HepG2 (cell line): ENCODE results near the gene LEMD3. TPM values are rescaled to one million over a fixed set of nuclear protein-coding genes. Genes with fewer than 3 reads are reported as not detected.

Experiments used
- ATF1 ChIP-seq: IDR thresholded peaks from 2 replicates; pipeline ENCODE4 v1.6.1; 2016; ENCODE audit warnings: mild to moderate bottlenecking, control low read depth
- ERF ChIP-seq: IDR thresholded peaks from 2 replicates; pipeline ENCODE4 v1.6.1; 2018; ENCODE audit warnings: missing biosample characterization, missing genetic modification reagents
- IKZF4 ChIP-seq: sonication (generic); formaldehyde crosslinking; IDR thresholded peaks from 2 replicates; pipeline ENCODE4 v1.5.1; 2020; ENCODE audit warnings: borderline replicate concordance, mild to moderate bottlenecking, low read depth, missing genetic modification reagents; ENCODE audit errors: not compliant biosample characterization
- ISX ChIP-seq: sonication (generic); formaldehyde crosslinking; conservative IDR thresholded peaks from 2 replicates; pipeline ENCODE4 v1.5.0; 2020; ENCODE audit warnings: missing genetic modification reagents
- MIER2 ChIP-seq: IDR thresholded peaks from 2 replicates; pipeline ENCODE4 v1.6.1; 2016; ENCODE audit warnings: missing biosample characterization, missing genetic modification reagents
- NCOA2 ChIP-seq: sonication (generic); formaldehyde crosslinking; IDR thresholded peaks from 2 replicates; pipeline ENCODE4 v1.8.0; 2022; ENCODE audit warnings: inconsistent platforms
- NPAS2 ChIP-seq: sonication (generic); formaldehyde crosslinking; IDR thresholded peaks from 2 replicates; pipeline ENCODE4 v1.8.0; 2022; ENCODE audit warnings: mild to moderate bottlenecking, missing genetic modification reagents, borderline replicate concordance
- PLRG1 ChIP-seq: fragments of 450-650 bp; conservative IDR thresholded peaks from 2 replicates; pipeline ENCODE4 v1.6.1; 2016
- RBFOX2 ChIP-seq: fragments of 200-400 bp; formaldehyde crosslinking; IDR thresholded peaks from 2 replicates; pipeline ENCODE4 v1.6.1; 2017; ENCODE audit warnings: low read depth, mild to moderate bottlenecking, low read length
- RXRA ChIP-seq: sonication (generic); formaldehyde crosslinking; IDR thresholded peaks from 2 replicates; pipeline ENCODE4 v1.5.1; 2020; ENCODE audit warnings: missing genetic modification reagents
- SMAD3 ChIP-seq: sonication (generic); formaldehyde crosslinking; IDR thresholded peaks from 2 replicates; pipeline ENCODE4 v1.4.0; 2020; ENCODE audit warnings: missing genetic modification reagents
- SOX13 ChIP-seq, 3 experiments: fragments of 450-650 bp in 1 of 3; sonication (generic) in 1 of 3; formaldehyde crosslinking in 1 of 3; IDR thresholded peaks in 2 of 3; conservative IDR thresholded peaks in 1 of 3; 2 replicates each; pipeline versions ENCODE4 v1.5.0 to v1.6.1; 2016 to 2020; ENCODE audit warnings: antibody characterized with exemption in 1 of 3, mild to moderate bottlenecking in 1 of 3, missing compliant biosample characterization in 1 of 3, missing genetic modification reagents in 1 of 3, moderate library complexity in 1 of 3
- TOE1 ChIP-seq: sonication (generic); formaldehyde crosslinking; IDR thresholded peaks from 2 replicates; pipeline ENCODE4 v1.4.0; 2020; ENCODE audit warnings: mild to moderate bottlenecking, missing genetic modification reagents
- UBTF ChIP-seq: sonication (generic); formaldehyde crosslinking; IDR thresholded peaks from 2 replicates; pipeline ENCODE4 v1.4.0; 2020; ENCODE audit warnings: mild to moderate bottlenecking, missing genetic modification reagents
- YEATS4 ChIP-seq: sonication (generic); formaldehyde crosslinking; IDR thresholded peaks from 2 replicates; pipeline ENCODE4 v1.4.0; 2020; ENCODE audit warnings: missing genetic modification reagents, borderline replicate concordance
- ZNF570 ChIP-seq: sonication (generic); formaldehyde crosslinking; IDR thresholded peaks from 2 replicates; pipeline ENCODE4 v1.4.0; 2020; ENCODE audit warnings: mild to moderate bottlenecking, missing genetic modification reagents, borderline replicate concordance
- ZNF607 ChIP-seq: sonication (generic); formaldehyde crosslinking; IDR thresholded peaks from 2 replicates; pipeline ENCODE4 v1.5.1; 2020; ENCODE audit warnings: missing genetic modification reagents, mild to moderate bottlenecking, borderline replicate concordance
- ZNF770 ChIP-seq: sonication (generic); formaldehyde crosslinking; IDR thresholded peaks from 2 replicates; pipeline ENCODE4 v1.5.0; 2020; ENCODE audit warnings: mild to moderate bottlenecking, missing genetic modification reagents
- ZNF790 ChIP-seq: sonication (generic); formaldehyde crosslinking; IDR thresholded peaks from 2 replicates; pipeline ENCODE4 v1.8.0; 2022; ENCODE audit warnings: missing genetic modification reagents, mild to moderate bottlenecking, borderline replicate concordance
- ZNF841 ChIP-seq: sonication (generic); formaldehyde crosslinking; IDR thresholded peaks from 2 replicates; pipeline ENCODE4 v1.8.1; 2023; ENCODE audit warnings: missing genetic modification reagents, borderline replicate concordance
- ZSCAN12 ChIP-seq: sonication (generic); formaldehyde crosslinking; IDR thresholded peaks from 2 replicates; pipeline ENCODE4 v1.9.0; 2021; ENCODE audit warnings: mild to moderate bottlenecking, missing genetic modification reagents
- ZSCAN22 ChIP-seq: sonication (generic); formaldehyde crosslinking; IDR thresholded peaks from 2 replicates; pipeline ENCODE4 v1.4.0; 2020; ENCODE audit warnings: mild to moderate bottlenecking, missing genetic modification reagents
- polyA plus RNA-seq, 8 experiments: library from polyadenylated mRNA; depleted of rRNA in 3 of 8; stranded (reverse) in 7 of 8; unstranded in 1 of 8; fragments of >200 nt; fragmentation: Illumina TruSeq in 4 of 8; extraction: Trizol in 4 of 8; gene quantifications; 2 replicates each; pipeline versions ENCODE4 v1.2.1 to v1.2.3, GENCODE V29; 2011 to 2016; ENCODE audit warnings: low read depth in 4 of 8, missing spikeins in 1 of 8, mixed read lengths in 1 of 8; ENCODE audit not compliant: insufficient read depth in 1 of 8
- total RNA-seq, 5 experiments: library from RNA; depleted of rRNA; stranded (reverse); fragments of >200 nt; fragmentation: Illumina TruSeq; extraction: Trizol; gene quantifications; 2 replicates each; pipeline ENCODE4 v1.2.3, GENCODE V29; 2016; ENCODE audit warnings: low read depth in 1 of 5
- TF ChIP-seq, protein P1 (sequence below): sonication (generic); formaldehyde crosslinking; IDR thresholded peaks from 2 replicates; pipeline ENCODE4 v1.9.0; 2022; ENCODE audit warnings: missing genetic modification reagents, mild to moderate bottlenecking, borderline replicate concordance

The LEMD3 gene
- total and polyA plus RNA-seq, 2 of the 13 experiments (the other 11 are each of a cell fraction or from before 2014, with no cell fraction given), result 9.3 to 18.7 TPM

- TF ChIP-seq, protein P1, sequence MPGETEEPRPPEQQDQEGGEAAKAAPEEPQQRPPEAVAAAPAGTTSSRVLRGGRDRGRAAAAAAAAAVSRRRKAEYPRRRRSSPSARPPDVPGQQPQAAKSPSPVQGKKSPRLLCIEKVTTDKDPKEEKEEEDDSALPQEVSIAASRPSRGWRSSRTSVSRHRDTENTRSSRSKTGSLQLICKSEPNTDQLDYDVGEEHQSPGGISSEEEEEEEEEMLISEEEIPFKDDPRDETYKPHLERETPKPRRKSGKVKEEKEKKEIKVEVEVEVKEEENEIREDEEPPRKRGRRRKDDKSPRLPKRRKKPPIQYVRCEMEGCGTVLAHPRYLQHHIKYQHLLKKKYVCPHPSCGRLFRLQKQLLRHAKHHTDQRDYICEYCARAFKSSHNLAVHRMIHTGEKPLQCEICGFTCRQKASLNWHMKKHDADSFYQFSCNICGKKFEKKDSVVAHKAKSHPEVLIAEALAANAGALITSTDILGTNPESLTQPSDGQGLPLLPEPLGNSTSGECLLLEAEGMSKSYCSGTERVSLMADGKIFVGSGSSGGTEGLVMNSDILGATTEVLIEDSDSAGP (CRISPR knock-in tag), result peak; percentile 90
- TF ChIP-seq ZSCAN22 (CRISPR knock-in tag) (peak; percentile 91), ZSCAN12 (CRISPR knock-in tag) (peak; percentile 99), IKZF4 (CRISPR knock-in tag) (peak; percentile 100), RBFOX2 (peak; percentile 87), ATF1 (peak; percentile 88), TOE1 (CRISPR knock-in tag) (peak; percentile 98), MIER2 (CRISPR knock-in tag) (peak; percentile 77; the same call in 1 of the 2 replicates), ZNF841 (CRISPR knock-in tag) (peak; percentile 95), ISX (CRISPR knock-in tag) (peak; percentile 98; the same call in 1 of the 2 replicates), RXRA (peak; percentile 91), ZNF790 (CRISPR knock-in tag) (peak; percentile 100), PLRG1 (no peak), NPAS2 (CRISPR knock-in tag) (0 out of 2 replicates have a peak, but pooled peaks have one; percentile 14), YEATS4 (CRISPR knock-in tag) (peak; percentile 89), ZNF607 (peak; percentile 100), SMAD3 (CRISPR knock-in tag) (peak; percentile 37; the same call in 1 of the 2 replicates), UBTF (CRISPR knock-in tag) (peak; percentile 75), SOX13 (IDR thresholded peaks at IDR 0.05) (no peak), SOX13 (CRISPR knock-in tag; conservative IDR thresholded peaks at IDR 0.05 in 1 of 2, IDR thresholded peaks at IDR 0.05 in 1 of 2) (peak in 1 of 2 experiments; percentile 54; a peak in 2 of 4 replicates), ZNF770 (CRISPR knock-in tag) (peak; percentile 54; the same call in 1 of the 2 replicates), ZNF570 (CRISPR knock-in tag) (peak; percentile 98), ERF (CRISPR knock-in tag) (peak; percentile 100), NCOA2 (CRISPR knock-in tag) (peak; percentile 86)
Observed at GRCh38 chr12:65169320-65170208, at the start of gene LEMD3 (continued).
